Activated T-helper 9 cell treated with anti-CD3 and anti-CD28 coated beads, Interleukin-2, amount 50 U/mL, for 16 hours (primary cell): ENCODE measurements around the gene PHF14.

Source experiments
- DNase-seq: peaks from one replicate; pipeline ENCODE4 v3.0.0-alpha.2; 2020; ENCODE audit warnings: low read depth

The PHF14 gene

DNA sequence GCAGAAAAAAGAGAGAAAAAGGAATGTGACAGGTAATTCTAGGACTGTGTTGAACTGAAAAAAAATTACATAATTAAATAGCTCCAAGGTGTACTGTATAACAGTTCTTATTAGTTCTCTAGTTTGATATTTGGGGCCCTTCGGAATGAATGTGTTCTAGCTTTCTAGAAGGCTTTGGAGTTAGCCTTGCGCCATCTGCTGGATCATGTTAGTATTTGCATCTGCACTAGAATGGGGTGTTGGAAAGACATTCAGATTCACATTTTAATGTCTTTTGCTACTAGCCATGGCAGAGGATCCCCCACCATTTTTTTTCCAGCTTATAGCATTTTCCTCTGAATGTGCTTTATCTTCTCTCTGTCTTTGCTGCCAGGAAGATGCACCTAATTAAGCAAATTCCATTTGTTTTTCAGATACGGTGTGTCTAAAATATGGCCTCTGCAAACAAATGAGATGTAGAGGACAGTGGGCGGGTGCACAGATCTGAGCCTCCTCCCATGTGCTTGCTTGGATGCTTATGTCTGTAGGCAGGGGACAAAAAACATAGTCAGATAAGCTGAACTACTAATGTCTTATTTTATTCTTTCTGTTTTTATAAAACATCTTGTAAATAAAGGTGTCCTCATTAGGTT, 238.5 kb downstream of the PHF14 start:
- no peak for DNase-seq

DNA sequence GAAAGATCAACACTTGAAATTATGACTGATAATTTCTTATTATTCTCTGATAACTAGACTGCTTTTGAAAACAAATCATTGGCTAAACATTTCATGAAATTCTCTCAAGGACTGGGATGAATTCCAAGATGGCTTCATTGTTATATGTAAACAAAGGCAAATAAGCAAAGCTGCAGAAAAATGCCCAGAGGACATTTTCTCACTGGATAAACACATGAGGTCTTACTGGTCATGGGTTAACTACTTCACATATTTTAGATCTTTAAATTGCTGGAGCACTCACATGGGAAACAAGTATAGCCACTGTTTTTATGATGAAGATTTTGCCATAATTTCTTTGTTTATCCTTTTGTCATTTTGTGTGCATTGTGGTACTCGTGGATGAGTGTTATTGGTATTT, 239.1 kb downstream of the PHF14 start:
- DNase-seq: no peak

DNA sequence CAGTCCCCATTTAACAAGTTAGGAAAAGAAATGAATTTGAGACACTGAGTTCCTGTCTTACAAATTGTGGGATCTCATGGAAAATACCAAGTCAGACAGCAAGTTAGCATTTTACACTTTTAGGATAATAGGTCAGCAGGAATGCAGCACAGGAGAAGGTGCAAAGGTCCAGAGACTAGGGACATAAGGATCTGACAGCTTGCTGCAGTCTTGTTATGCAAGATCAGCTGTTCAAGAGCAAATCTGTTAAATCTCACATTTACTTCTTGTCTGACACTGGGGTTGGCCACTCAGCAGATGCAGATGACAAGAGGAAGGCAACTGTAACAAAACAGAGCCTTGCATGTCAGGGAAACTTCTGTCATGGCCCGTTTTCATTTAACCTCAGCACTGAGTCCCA, 239.6 kb downstream of the PHF14 start:
- DNase-seq: no peak

DNA sequence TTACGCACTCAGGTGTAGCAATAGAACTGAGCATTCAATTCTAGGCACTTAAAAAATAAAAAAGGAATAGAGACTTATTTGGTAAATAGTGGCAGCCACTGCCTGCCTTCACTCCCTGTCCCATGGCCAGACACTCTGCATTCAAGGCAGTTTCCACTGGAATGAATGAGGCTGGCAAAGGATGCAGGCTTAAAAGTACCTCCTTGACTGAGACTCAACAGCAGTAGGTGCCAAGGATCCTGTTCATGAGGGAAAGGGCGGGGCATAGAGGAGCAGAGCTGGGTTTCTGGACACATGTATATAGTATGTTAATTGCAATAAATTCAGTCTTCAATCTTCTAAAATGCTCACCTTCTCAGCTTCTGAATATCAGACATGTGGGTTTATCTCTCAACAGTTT, 242.6 kb downstream of the PHF14 start:
- no peak for DNase-seq

DNA sequence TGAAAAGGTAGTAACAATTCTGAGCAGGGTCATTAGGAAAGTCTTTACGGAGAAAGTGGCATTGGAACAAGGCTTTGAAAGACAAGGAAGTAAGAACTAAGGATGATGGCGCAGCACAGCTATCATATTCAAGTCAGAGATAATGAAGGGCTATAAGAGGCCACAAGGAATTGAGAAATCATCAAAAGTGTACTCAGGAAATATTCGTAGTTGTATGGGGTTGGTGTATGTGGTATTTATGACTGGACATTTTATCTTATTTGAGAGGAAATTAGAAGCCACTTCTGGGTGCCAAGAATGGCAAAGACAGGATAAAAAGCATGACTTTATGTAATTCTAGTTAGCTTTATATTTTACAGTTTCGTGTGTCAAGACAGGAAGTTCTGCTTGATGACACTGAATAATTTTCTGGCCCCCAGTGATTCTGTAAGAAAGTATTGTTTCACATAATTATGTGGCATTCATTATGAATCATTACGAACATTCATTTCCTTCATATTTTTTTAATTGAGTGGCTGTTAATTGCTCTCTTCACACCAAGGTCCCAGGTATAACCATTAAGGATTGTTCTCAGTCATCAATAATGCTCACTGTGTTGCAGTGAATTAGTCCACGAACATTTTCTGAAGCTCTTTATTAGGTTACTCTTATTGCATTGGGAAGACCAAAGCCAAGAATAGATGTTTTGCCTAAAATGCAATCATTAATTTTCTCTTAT, 244.3 kb downstream of the PHF14 start:
- DNase-seq: no peak
